NT2/D1 (cell line): ENCODE data around the gene XIRP1.

Experiments
- DNase-seq: peaks from one replicate; pipeline ENCODE4 v3.0.0-alpha.2; 2011; ENCODE audit warnings: low read depth, low spot score
- H3K27me3 ChIP-seq: 2 replicates; pipeline ENCODE4 v1.6.0; 2011; ENCODE audit warnings: mild to moderate bottlenecking; ENCODE audit not compliant: insufficient read length, insufficient read depth
- H3K36me3 ChIP-seq: 2 replicates; pipeline ENCODE4 v1.6.1; 2011; ENCODE audit warnings: mild to moderate bottlenecking, low read length, mixed read lengths; ENCODE audit not compliant: insufficient read depth, insufficient read length
- H3K4me1 ChIP-seq: 2 replicates; pipeline ENCODE4 v1.5.1; 2011; ENCODE audit not compliant: insufficient read depth, insufficient read length
- H3K4me3 ChIP-seq: 2 replicates; pipeline ENCODE4 v1.5.1; 2011; ENCODE audit warnings: low read depth; ENCODE audit not compliant: insufficient read length
- H3K9ac ChIP-seq: 2 replicates; pipeline ENCODE4 v1.6.0; 2011; ENCODE audit warnings: low read depth; ENCODE audit not compliant: insufficient read length
- H3K9me3 ChIP-seq: 2 replicates; pipeline ENCODE4 v1.5.1; 2011; ENCODE audit warnings: mild to moderate bottlenecking, low read length; ENCODE audit not compliant: insufficient read depth
- SUZ12 ChIP-seq: IDR thresholded peaks from 2 replicates; pipeline ENCODE4 v1.6.1; 2011; ENCODE audit not compliant: insufficient read length, insufficient read depth; ENCODE audit errors: extremely low read depth
- YY1 ChIP-seq: IDR thresholded peaks from 2 replicates; pipeline ENCODE4 v1.6.1; 2011; ENCODE audit not compliant: insufficient read length, insufficient read depth
- ZNF274 ChIP-seq: IDR thresholded peaks from 2 replicates; pipeline ENCODE4 v1.6.1; 2011; ENCODE audit warnings: mild to moderate bottlenecking, low read depth, low read length

The XIRP1 gene

DNA sequence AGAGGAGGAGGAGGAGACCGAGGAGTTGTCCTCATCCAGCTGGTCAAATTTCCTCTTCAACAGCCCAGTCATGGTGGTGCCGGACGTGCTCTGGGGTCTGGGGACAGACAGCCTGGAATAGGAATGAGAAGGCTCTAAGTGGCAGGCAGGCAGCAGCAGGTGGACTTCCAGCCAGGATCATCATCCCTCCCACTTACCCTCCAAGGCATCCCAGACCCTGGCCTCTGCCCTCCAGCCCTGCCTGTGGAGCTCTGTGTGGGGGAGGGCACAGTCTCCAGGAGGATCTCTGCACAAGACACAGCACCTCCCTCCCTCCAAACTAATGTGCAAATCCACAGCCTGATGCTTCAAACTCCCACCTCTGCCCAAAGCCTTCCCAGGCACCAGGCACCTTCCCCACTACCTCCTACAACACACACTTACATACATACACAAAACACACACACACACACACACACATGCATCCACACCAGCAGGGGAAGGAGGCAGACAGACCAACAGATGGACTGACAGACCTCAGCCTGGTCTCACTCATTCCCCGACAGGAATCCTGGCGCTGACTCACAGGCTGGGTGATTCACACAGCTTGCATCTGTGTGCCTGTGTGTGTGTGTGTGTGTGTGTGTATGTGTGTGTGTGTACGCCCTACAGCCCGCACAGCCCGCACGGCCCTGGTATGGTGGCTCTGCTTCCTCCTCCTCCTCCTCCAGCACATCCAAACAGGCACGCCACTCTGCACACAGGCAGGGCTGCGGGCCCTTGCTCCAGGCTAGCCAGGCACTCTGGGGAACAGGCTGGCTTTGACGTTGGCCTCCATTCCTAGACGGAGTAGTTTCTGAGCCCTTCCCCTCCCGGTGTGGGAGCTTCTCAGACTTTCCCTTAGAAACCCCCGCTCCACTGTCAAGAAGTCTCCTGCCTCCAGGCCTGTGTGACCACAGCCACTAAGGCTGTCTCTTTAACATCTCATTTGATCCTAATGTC lies 45.5 kb downstream of the XIRP1 start:
- H3K4me3 ChIP-seq, result no peak overlapping the region
- H3K4me1 ChIP-seq, result peaks cover 45% of the 10 kb centered on the region
- DNase-seq, result no peak
- H3K27me3 ChIP-seq, result no peaks in the 10 kb centered on the region
- TF ChIP-seq ZNF274, result no peak
- no peak for TF ChIP-seq YY1
- no peak for TF ChIP-seq SUZ12
- H3K36me3 ChIP-seq, result peaks cover 66% of the 10 kb centered on the region
- no peaks in the 10 kb centered on the region for H3K9me3 ChIP-seq
- H3K9ac ChIP-seq, result peak overlapping the region; percentile 58

DNA sequence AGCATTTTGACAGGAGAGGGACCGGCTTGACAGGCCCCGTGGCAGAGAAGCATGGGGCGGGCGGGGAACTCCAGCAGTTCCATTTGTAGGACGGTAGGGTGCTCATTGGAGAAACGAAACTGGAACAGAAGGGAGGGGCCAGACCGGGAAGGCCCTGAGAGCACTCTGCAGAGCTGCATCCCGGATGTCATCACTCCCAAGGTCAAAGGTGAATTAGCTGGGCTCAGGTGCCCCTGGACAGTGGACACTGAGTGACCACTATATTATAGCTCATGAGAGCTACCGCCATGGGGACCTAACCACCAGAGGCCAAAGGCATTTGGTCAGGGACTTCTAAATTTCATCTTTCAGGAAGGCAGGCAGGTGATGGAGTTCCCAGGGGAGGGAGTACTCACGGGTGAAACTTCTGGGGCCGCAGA lies 46.3 kb downstream of the XIRP1 start:
- Histone ChIP-seq H3K27me3 (no peaks in the 10 kb centered on the region), H3K4me1 (peaks cover 41% of the 10 kb centered on the region), H3K9ac (no peak overlapping the region), H3K4me3 (no peak overlapping the region), H3K9me3 (no peaks in the 10 kb centered on the region), H3K36me3 (peaks cover 74% of the 10 kb centered on the region)
- no peak for DNase-seq
- no peak for TF ChIP-seq YY1
- TF ChIP-seq ZNF274, result no peak

GRCh38 chr3:39144748-39145380 lies 47.5 kb downstream of the XIRP1 start:
- Histone ChIP-seq H3K27me3 (no peaks in the 10 kb centered on the region), H3K4me1 (peaks cover 32% of the 10 kb centered on the region), H3K9me3 (no peaks in the 10 kb centered on the region), H3K4me3 (no peak overlapping the region), H3K36me3 (peaks cover 81% of the 10 kb centered on the region), H3K9ac (no peak overlapping the region)
- TF ChIP-seq ZNF274 (no peak), SUZ12 (no peak), YY1 (no peak)
- DNase-seq, result no peak

- Histone ChIP-seq H3K36me3 (peaks cover 78% of the 10 kb centered on the region), H3K4me3 (no peak overlapping the region), H3K9ac (no peak overlapping the region), H3K27me3 (no peaks in the 10 kb centered on the region), H3K4me1 (peaks cover 29% of the 10 kb centered on the region), H3K9me3 (no peaks in the 10 kb centered on the region)
- TF ChIP-seq YY1 (no peak), SUZ12 (no peak), ZNF274 (no peak)
- no peak for DNase-seq
Measured at GRCh38 chr3:39144095-39144747, 48.2 kb downstream of the XIRP1 start.

DNA sequence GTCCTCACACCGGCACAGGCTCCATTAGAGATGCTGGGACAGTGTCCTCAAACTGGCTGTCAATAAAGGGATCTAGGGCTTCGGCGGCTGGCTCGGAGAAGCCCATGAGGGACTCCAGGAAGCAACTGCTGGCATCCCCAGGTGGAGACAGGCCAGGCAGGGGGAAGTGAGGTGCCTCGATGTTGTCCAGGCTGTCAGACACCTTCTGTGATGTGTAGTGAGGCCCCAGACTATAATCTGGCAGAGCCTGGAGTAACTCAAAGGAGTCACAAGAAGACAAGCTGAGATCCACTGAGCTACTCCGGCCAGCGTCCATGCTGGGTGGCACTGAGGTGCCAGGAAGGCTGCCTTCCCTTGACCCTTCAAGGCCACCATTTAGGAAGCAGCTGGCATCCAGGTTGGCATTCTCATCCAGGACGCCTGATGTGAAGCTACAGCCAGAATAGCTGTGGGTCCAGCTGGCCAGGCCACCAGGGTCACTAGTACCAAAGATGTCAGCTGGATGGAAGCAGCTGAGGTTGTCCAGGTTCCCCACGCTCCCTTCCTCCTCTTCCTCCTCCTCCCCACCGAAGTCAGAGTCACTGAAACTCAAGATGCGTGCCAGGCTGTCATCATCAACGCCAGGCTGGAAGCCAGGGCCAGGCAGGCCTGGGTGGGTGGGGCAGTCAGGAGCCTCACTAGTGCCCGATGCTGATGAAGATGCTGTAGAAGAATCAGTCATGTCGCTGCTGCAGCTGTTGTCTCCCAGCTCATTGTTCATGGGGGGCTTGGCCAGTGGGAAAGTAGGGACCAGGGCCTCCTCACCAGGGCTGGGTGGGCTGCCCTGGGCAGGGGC lies 49.1 kb downstream of the XIRP1 start:
- TF ChIP-seq ZNF274 (no peak), YY1 (no peak)
- Histone ChIP-seq H3K9ac (no peak overlapping the region), H3K36me3 (peaks cover 74% of the 10 kb centered on the region), H3K4me1 (peaks cover 22% of the 10 kb centered on the region), H3K4me3 (no peak overlapping the region), H3K9me3 (no peaks in the 10 kb centered on the region), H3K27me3 (no peaks in the 10 kb centered on the region)
- DNase-seq, result no peak

GRCh38 chr3:39142067-39142466 lies 50.3 kb downstream of the XIRP1 start:
- peaks cover 10% of the 10 kb centered on the region for H3K4me1 ChIP-seq
- DNase-seq, result no peak

More at GRCh38 chr3:39142067-39142466, 50.3 kb downstream of the XIRP1 start:
- no peak for TF ChIP-seq YY1
- TF ChIP-seq SUZ12, result no peak
- TF ChIP-seq ZNF274, result no peak
- H3K36me3 ChIP-seq, result peaks cover 72% of the 10 kb centered on the region
- no peaks in the 10 kb centered on the region for H3K27me3 ChIP-seq
- no peak overlapping the region for H3K9ac ChIP-seq
- no peak overlapping the region for H3K4me3 ChIP-seq
- no peaks in the 10 kb centered on the region for H3K9me3 ChIP-seq
